DND-41 (cell line): ENCODE results near the gene SPATS2L.

Source experiments
- EZH2 ChIP-seq: IDR thresholded peaks from 3 replicates; pipeline ENCODE4 v1.6.1; 2012; ENCODE audit warnings: borderline replicate concordance, low read depth, mild to moderate bottlenecking, moderate library complexity, low read length, inconsistent platforms; ENCODE audit not compliant: severe bottlenecking
- TF ChIP-seq, protein P1 (sequence below): IDR thresholded peaks from 2 replicates; pipeline ENCODE4 v1.5.1; 2012; ENCODE audit warnings: borderline replicate concordance, low read length, moderate library complexity, mild to moderate bottlenecking; ENCODE audit not compliant: poor library complexity, severe bottlenecking; ENCODE audit errors: extremely low read depth

DNA sequence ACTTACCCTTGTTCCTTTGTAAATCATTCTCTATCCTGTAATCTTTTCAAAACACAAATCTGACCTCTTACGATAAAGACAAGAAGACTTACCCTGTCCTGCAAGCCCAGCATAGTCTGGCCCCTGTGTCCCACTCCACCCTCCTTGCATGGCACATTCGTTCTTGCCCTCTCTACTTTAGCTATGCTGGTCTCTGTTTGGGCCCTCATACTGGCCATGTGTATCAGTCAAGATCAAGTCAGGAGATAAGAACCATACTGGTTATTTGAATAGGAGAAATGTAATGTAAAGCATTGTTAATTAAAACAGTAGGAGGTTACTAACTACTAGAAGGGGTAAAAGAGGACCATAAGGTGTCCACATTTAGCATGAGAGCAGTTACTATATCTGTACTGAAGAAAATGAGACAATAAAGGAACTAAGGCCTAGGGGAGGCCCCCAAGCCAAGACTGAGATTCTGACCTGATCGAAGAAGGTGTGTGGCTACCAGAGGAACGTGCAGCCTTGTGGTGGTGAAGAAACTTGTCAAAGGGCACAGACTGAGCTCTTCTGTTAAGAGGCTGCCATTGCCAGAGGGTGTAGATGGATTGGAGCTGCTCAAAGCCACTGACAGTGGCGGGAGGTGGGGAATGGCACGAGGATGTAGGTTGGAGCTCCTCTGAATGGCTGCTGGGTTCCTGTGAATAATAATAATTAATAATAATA is 122.6 kb downstream of the SPATS2L start:
- TF ChIP-seq, protein P1, sequence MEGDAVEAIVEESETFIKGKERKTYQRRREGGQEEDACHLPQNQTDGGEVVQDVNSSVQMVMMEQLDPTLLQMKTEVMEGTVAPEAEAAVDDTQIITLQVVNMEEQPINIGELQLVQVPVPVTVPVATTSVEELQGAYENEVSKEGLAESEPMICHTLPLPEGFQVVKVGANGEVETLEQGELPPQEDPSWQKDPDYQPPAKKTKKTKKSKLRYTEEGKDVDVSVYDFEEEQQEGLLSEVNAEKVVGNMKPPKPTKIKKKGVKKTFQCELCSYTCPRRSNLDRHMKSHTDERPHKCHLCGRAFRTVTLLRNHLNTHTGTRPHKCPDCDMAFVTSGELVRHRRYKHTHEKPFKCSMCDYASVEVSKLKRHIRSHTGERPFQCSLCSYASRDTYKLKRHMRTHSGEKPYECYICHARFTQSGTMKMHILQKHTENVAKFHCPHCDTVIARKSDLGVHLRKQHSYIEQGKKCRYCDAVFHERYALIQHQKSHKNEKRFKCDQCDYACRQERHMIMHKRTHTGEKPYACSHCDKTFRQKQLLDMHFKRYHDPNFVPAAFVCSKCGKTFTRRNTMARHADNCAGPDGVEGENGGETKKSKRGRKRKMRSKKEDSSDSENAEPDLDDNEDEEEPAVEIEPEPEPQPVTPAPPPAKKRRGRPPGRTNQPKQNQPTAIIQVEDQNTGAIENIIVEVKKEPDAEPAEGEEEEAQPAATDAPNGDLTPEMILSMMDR = no peak
- no peak for TF ChIP-seq EZH2
